ENCODE data around the gene CD180.

CD180 gene

GRCh38 chr5:67143549-67143948 is 53.0 kb downstream of the CD180 start:
- intact Hi-C loops (cut with DNase I), result no loop called here
- DNase-seq, result no peak

- intact Hi-C loops (cut with DNase I), result no loop called here
- DNase-seq, result no peak
Observed at GRCh38 chr5:67142816-67143215, 53.8 kb downstream of the CD180 start.

- intact Hi-C loops (cut with DNase I), result no loop called here
- no peak for DNase-seq
Observed at GRCh38 chr5:67141644-67142043, 55.0 kb downstream of the CD180 start.

- intact Hi-C loops (cut with DNase I), result no loop called here
- no peak for DNase-seq
Observed at GRCh38 chr5:67140413-67140812, 56.2 kb downstream of the CD180 start.

GRCh38 chr5:67139030-67139429 is 57.6 kb downstream of the CD180 start:
- intact Hi-C loops (cut with DNase I), result no loop called here

GRCh38 chr5:67135381-67135984 is 61.1 kb downstream of the CD180 start:
- intact Hi-C loops (cut with DNase I), result no loop called here
- DNase-seq, result no peak

More at GRCh38 chr5:67139030-67139429, 57.6 kb downstream of the CD180 start:
- no peak for DNase-seq

GRCh38 chr5:67133776-67134175 is 62.8 kb downstream of the CD180 start:
- intact Hi-C loops (cut with DNase I), result no loop called here
- DNase-seq, result no peak

- intact Hi-C loops (cut with DNase I), result no loop called here
- DNase-seq, result no peak
Observed at GRCh38 chr5:67133217-67133616, 63.4 kb downstream of the CD180 start.

- DNase-seq, result no peak
- intact Hi-C loops (cut with DNase I), result no loop called here
Observed at GRCh38 chr5:67129768-67130167, 66.8 kb downstream of the CD180 start.
